NCI-H128 (cell line): ENCODE measurements around the gene CMPK2.

Source experiments
- DNase-seq: peaks from one replicate; lab custom pipeline; 2025; ENCODE audit not compliant: unreplicated experiment; lab: John Stamatoyannopoulos, UW

CMPK2 gene

GRCh38 chr2:6812857-6813530 lies 52.7 kb downstream of the CMPK2 start:
- no peak for DNase-seq

GRCh38 chr2:6810961-6811360 lies 54.7 kb downstream of the CMPK2 start:
- no peak for DNase-seq

GRCh38 chr2:6808426-6808825 lies 57.3 kb downstream of the CMPK2 start:
- no peak for DNase-seq

GRCh38 chr2:6806604-6807003 lies 59.1 kb downstream of the CMPK2 start:
- no peak for DNase-seq

- no peak for DNase-seq
These were observed 65.2 kb downstream of the CMPK2 start for GRCh38 chr2:6800553-6800952.
